Renal pelvis (tissue), 4 donors: Measurements from ENCODE around the gene FBLN5. TPM values are rescaled to one million over a fixed set of nuclear protein-coding genes. Genes with fewer than 3 reads are reported as not detected.
"Not testable (repeated sequence)": the region's sequence is repeated elsewhere in the genome, so short reads cannot be mapped to it uniquely, and the experiment has no call there.

ENCODE experiments used
- DNase-seq: peaks from one replicate; pipeline ENCODE4 v3.0.0-alpha.2; 2013
- polyA plus RNA-seq, 3 donors: library from polyadenylated mRNA; unstranded; fragments of 120-200 nt; gene quantifications; one replicate each; pipeline ENCODE4 v1.2.1, GENCODE V29; 2013; ENCODE audit not compliant: insufficient read length in 3 of 3

Gene FBLN5
- polyA plus RNA-seq, 3 donors = 141 to 166 (median 165) TPM

DNA sequence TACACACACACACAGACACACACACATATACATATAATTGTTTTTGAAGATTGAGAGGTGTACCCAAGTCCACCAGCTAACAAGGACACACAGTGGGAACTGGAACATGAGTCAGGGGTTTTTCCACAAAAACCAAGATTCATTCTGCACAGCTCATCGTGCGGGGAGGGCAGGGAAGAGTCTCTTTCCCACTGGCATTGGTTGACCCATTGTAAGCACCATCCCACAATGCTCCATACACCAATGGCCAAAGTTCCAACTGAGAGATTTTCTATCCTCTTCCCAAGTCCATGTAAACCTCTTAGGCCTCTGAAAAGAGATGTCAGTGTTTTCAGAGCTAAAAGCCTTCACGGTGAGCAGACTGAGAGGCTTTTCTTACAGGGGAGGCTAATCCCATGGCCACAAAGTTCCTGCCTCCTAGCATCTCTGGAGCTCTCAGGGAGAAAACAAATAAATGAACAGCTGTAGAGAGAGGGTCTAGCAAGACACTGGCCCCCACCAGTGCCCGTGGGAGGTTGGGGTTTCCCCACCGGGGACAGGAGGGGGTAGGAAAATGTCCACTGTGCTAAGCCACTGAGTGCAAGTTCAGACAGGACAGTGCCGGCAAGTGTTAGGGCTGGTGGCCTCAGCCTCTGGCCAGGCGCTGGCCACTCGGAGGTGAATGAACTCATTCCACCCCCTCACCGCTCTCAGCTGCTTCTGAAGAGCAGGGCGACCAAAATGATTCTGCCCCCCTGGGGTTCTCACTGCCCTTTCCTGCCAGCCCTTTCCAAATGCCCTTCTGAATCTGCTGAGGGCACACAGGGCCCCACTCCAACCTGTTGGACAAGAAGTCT is 58.6 kb downstream of the FBLN5 start:
- no peak for DNase-seq

DNA sequence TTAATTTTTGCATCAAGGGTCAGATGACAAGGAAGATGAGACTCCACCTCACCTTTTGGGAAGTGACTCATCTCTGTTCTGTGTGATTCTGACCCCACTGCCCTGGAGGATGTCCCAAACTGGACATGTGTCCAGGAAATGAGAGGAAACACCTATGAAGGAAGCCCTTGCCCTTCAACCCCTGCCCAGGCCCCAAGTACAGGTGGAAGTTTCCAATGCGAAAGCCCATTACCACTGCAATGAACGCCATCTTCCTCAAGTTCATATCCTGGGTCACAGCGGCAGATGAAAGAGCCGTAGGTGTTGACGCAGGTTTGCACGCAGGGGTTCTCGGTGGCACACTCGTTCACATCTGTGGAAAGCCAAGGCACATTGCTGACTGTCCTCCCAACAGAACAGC is 60.5 kb downstream of the FBLN5 start:
- DNase-seq = no peak

- DNase-seq = no peak
These were observed 61.7 kb downstream of the FBLN5 start for GRCh38 chr14:91885839-91886238.

DNA sequence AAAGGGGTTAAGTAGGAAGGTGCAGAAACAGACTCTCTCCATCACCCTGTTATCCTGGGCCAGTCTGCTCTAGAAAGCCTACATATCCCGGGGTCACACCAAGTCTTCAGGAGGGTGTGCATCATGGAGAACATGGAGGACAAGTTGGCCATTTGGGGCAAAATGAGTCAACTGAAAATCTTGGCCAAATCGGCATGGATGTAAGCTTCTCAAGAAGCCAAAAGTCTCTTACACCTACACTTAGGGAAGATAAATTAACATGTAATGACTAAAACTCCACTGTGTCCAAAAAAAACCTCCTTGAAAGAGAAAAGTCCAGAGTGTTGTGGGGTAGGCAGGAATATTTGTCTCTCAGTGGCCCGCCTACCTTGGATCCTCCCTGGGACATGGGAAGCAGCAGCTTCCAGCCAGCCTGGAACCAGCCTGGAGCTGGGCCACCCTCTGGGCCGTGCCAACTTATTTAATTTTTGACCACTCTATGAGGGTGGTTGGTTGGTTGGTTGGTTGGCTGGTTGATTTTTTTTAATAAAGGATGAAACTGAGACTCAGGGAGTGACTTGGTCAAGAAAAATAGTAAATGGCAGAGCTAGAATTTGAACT is 62.3 kb downstream of the FBLN5 start:
- no peak for DNase-seq

GRCh38 chr14:91884664-91885063 is 62.8 kb downstream of the FBLN5 start:
- no peak for DNase-seq

DNA sequence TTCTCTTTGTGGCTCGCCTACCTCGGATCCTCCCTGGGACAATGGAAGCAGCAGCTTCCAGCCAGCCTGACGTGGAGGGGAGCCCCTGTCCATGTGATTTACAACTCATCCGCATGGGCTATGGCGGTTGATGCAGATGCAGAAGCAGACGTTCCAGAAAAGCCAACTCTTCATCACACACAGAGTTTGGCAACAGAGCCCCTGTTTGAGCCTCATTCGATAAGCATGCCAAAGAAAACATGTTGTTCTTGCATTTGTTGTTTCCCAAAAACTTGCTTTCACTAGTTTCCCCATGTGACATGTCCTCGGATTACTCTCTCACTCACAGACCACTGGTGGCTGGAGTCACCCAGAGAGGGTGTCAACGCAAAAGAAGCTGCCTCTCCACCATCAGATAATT is 63.7 kb downstream of the FBLN5 start:
- DNase-seq = no peak

DNA sequence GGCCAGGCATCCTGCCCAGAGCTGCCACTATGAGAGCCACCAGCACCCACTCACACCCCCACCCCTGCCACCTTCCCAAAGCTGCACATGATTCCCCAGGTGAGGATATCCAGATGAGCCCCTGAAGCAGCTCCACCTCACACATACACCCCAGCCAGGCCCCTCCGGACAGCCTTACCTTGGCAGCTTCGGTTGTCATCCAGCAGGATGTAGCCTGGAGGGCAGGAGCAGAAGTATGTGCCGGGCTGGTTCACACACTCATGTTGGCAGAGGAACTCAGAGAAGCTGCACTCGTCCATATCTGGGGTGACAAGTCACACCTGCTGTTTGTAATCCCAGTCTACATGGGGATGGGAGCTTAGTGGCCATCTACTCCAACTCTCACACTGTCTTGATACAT is 64.7 kb downstream of the FBLN5 start:
- DNase-seq = no peak

GRCh38 chr14:91882369-91882768 is 65.1 kb downstream of the FBLN5 start:
- DNase-seq = no peak

DNA sequence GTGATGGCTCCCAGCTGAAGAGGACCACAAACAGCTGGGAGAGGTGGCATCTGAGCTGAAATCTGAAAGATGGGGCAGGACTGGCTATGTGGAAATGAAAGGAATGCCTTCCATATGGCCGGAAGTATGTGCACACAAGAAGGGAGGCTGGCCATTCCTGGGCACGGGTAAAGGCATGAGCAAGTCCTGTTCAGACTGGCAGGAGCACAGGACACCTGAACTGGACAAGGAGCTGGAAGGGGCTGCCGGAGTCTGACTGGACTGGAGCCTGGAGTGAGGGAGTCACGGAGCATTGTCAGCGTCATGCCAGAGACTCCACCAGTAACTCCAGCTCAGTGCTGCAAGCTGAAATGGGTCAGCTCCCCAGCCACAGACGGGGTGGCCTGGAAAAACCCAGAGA is 68.3 kb downstream of the FBLN5 start:
- no peak for DNase-seq

DNA sequence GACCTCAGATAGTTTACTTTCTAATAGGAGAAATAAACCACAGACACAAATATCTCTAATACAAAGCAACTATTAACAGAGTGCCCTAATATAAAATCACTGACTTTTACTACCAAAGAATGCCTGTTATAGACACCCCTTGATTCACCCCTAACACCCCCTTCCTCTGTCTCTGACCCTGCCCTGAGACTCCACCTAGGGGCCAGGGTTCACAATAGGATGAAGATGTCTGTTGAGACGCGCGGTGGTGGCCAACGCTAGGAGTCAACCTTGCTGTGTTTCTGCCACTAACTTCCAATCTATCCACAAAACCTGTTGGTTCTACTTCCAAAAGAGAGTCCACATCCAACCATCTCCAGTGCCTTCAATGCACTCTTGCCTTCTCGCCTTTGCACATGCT is 69.2 kb downstream of the FBLN5 start:
- DNase-seq = no peak

DNA sequence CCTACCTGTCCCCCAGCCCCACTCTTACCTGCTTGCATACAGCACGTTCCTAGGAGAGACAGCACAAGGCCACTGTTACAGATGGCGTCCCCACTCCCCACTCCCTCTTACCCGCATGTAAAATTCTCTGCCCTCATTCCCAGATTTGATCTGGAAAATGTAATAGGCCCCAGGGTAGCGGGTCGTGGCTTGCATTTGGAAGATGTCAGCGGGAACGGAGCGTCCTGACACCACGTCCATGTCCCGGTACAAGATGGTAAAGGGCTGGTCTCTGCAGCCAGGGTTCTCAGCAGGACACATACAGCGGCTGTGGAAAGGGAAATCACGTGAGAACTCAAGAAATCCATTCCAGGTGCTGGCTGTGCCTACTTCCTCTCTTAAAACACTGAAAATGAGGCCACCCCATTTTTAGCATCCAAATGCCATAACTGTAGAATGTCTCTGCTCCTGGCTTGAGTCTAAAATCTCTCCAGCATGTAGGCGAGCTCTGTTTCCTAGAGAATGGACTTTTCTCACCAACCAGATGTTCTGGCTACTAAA is 70.0 kb downstream of the FBLN5 start:
- DNase-seq = no peak

DNA sequence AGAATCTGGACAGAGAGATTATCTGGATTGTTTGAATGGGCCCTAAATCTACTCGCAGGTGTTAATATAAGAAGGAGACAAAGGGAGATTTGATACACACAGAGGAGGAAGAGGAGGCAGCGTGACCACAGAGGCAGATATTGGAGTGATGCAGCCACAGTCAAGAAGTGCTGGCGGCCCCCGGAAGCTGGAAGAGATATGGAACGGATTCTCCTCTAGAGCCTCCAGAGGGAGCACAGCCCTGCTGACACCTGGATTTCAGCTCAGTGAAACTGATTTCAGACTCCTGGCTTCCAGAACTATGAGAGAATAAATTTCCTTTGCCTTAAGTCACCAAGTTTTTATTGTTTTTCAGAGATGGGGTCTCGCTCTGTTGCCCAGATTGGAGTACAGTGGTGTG is 71.0 kb downstream of the FBLN5 start:
- DNase-seq = no peak

DNA sequence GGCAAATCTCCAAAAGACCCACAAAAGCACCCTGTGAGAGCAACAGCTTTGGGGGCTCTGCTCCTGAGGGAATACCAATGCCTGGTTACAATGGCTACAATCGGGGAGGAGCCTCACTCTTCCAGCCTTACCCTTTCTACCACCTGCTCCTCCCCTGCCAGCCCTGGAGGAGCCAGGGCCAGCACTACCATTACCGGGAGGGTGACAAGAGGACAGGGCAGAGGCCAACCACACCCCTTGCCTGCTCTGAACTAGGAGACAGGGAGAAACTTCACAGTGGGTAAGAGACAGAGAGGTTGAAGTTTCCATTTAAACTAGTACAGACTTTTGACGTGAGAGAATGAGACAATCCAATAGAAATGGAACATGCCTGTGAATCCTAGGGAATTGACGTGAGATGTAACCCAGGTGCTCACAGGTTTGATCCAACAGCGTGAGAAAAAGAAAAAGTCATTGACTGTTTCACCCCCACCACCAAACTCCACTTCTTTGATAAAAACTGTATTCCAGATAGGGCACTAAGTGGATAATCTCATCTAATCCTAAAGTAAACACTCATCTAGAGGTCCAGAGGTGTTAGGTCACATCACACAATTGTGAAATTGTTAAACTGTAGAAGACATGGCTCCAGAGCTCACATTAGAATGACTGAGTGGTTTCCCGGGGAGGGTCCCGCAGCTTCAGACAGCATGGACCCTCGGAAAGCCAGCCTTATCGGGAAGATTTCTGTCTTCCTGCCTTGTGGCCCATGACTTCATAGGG is 71.8 kb downstream of the FBLN5 start:
- DNase-seq = no peak

DNA sequence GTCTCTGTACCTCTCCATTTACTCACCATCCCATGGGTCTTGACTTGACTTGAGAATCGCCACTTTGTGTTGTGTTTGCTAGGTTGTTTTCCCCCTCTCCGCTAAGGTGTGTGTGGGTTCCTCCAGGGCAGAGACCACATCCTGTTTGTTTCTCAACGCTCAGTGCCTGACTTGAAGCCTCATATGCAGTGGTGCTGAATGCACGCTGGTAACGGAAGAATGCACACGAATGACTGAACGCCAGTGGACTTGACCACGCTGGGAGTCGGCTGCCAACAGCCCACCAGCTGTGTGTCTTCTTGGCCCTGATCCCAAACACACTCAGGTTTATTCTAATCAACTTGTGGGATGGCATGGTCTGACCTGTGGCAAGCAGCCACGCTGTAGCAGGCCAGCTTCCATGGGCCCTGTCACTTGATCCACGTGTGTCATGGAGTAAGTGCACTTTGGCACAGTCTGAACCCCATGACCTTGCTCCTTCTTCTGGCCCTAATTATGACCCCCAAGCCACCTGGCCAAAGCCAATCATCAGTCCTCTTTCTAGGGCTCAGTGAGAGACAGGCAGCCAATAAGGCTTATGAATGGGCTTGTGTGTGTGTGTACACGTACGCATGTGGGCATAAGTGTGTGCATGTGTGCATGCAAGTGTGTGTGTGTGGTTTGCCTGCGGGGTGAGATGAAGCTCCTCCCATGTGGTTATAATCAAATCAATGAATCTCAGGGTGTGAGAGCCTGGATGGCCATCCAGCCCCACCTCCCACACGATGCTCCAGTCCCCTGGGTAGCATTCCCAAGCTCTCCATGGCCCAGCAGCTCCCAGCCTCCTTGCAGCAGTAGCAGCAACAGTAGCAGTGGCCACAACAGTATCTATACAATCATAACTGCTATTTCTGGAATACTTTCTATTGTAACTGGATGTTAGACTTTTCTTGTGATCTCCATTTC is 73.8 kb downstream of the FBLN5 start:
- no peak for DNase-seq

DNA sequence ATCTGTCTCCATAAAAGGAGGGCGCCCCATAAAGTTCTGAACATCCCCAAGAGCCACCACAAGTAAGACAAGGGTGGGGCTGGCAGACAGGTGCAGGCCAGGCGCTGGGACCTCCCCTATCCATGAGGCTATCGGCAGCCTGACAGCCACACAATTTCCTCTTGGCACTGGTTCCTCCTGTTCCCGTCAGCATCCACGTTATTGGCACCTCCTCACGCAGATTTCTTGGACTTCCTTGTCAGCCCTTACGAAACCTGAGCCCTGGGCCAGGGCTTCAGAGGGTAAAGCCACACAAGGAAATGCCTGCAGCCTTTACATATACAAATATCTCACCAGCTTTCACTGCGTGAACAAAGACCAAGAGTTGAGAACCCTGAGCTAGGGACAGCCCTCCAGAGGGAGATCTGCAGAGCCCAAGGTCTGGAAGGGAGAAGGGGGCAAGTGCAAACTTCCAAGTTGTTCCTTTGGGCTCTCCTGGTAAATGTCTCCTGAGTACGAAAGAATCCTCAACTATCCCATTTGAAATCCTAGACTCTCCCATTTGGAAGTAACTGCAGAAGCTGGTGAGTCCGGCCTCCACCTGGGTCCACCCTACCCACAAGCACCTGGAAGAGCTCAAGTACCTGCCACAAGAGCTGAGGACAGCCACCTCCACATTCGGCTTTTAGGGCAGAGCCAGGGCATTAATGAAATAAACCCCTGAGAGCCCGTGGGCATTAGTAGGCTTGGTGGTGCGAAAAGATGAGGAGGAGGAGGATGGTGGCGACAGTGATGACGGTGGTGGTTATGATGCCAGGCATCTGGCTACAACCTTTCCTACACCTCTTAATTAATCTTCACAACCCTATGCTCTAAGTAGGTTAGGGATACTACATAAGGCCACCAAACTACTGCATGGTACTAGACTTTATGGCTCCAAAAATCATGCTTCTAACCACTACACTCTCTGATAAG is 74.7 kb downstream of the FBLN5 start:
- no peak for DNase-seq

GRCh38 chr14:91872011-91872501 is 75.4 kb downstream of the FBLN5 start:
- DNase-seq = no peak

DNA sequence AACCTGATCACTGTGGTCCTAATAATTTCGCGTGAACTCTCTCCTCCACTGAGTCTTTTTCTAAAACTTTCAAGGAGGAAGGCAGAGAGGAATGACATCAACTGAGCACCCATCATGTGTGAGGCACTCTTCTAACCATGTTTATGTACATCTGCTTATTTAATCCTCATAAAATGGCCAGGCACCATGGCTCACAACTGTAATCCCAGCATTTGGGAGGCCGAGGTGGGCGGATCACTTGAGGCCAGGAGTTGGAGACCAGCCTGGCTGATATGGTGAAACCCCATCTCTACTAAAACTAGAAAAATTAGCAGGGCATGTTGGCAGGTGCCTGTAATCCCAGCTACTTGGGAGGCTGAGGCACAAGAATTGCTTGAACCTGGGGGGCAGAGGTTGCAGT is 76.1 kb downstream of the FBLN5 start:
- DNase-seq = not testable (repeated sequence)

GRCh38 chr14:91870890-91871289 is 76.6 kb downstream of the FBLN5 start:
- DNase-seq = no peak

- no peak for DNase-seq
These were observed 77.5 kb downstream of the FBLN5 start for GRCh38 chr14:91870001-91870400.

- DNase-seq = no peak
These were observed 77.9 kb downstream of the FBLN5 start for GRCh38 chr14:91869556-91869955.
